GM23338 (cell line): ENCODE measurements around the gene TRAIP. TPM values are rescaled to one million over a fixed set of nuclear protein-coding genes. Genes with fewer than 3 reads are reported as not detected.

Experiments
- ATAC-seq: fragments of 200-7000 bp; cut with Tn5 transposase; 3 replicates; pipeline ENCODE4 v1.9.1; 2020
- DNase-seq: peaks from one replicate; pipeline ENCODE4 v3.0.0-alpha.2; 2015; ENCODE audit warnings: low spot score
- H2AFZ ChIP-seq: fragments of 200-600 bp; sonication (generic); 2 replicates; pipeline ENCODE4 v1.8.0; 2016; ENCODE audit warnings: antibody characterized with exemption, mild to moderate bottlenecking, moderate library complexity
- H3F3A ChIP-seq: fragments of 200-600 bp; sonication (generic); replicated peaks from 2 replicates; pipeline ENCODE4 v1.8.0; 2017; ENCODE audit warnings: antibody characterized with exemption, mixed run types, low read depth
- H3K27ac ChIP-seq: fragments of 200-600 bp; sonication (generic); 2 replicates; pipeline ENCODE4 v1.6.1; 2016; ENCODE audit warnings: low read depth
- H3K27me3 ChIP-seq: fragments of 200-600 bp; sonication (generic); 2 replicates; pipeline ENCODE4 v1.8.0; 2016; ENCODE audit warnings: mild to moderate bottlenecking, mixed run types, moderate library complexity; ENCODE audit not compliant: insufficient read depth
- H3K36me3 ChIP-seq: fragments of 200-600 bp; sonication (generic); 2 replicates; pipeline ENCODE4 v1.8.0; 2016; ENCODE audit warnings: mild to moderate bottlenecking; ENCODE audit not compliant: insufficient read depth
- H3K4me1 ChIP-seq: fragments of 200-600 bp; sonication (generic); 2 replicates; pipeline ENCODE4 v1.8.0; 2016; ENCODE audit warnings: mild to moderate bottlenecking, moderate library complexity; ENCODE audit not compliant: insufficient read depth
- H3K4me2 ChIP-seq: fragments of 200-600 bp; sonication (generic); 2 replicates; pipeline ENCODE4 v1.7.1; 2017; ENCODE audit warnings: mixed run types
- H3K4me3 ChIP-seq: fragments of 200-600 bp; sonication (generic); 2 replicates; pipeline ENCODE4 v1.6.1; 2016; ENCODE audit warnings: mixed run types
- H3K79me2 ChIP-seq: fragments of 200-600 bp; sonication (generic); replicated peaks from 2 replicates; pipeline ENCODE4 v1.8.0; 2017; ENCODE audit warnings: mild to moderate bottlenecking; ENCODE audit not compliant: insufficient read depth
- H3K9me2 ChIP-seq: fragments of 200-600 bp; sonication (generic); 2 replicates; pipeline ENCODE4 v1.8.0; 2017; ENCODE audit not compliant: insufficient read depth
- H4K20me1 ChIP-seq: fragments of 200-600 bp; sonication (generic); replicated peaks from 2 replicates; pipeline ENCODE4 v1.8.0; 2017; ENCODE audit warnings: mild to moderate bottlenecking; ENCODE audit not compliant: insufficient read depth
- H3K27ac Mint-ChIP-seq: 2 replicates; pipeline ENCODE4 v1.8.0; 2020; ENCODE audit warnings: inconsistent platforms, mild to moderate bottlenecking, moderate library complexity, mixed read lengths
- H3K27me3 Mint-ChIP-seq: 3 replicates; pipeline ENCODE4 v1.8.0; 2022; ENCODE audit warnings: low read depth, mild to moderate bottlenecking, moderate library complexity, mixed read lengths, inconsistent platforms; ENCODE audit not compliant: insufficient read depth, poor library complexity
- H3K36me3 Mint-ChIP-seq: 3 replicates; pipeline ENCODE4 v1.8.0; 2021; ENCODE audit warnings: low read depth, mild to moderate bottlenecking, inconsistent platforms, moderate library complexity, mixed read lengths
- H3K4me1 Mint-ChIP-seq: 3 replicates; pipeline ENCODE4 v1.8.0; 2020; ENCODE audit warnings: mild to moderate bottlenecking, inconsistent platforms, mixed read lengths
- H3K4me3 Mint-ChIP-seq: 3 replicates; pipeline ENCODE4 v1.8.0; 2021; ENCODE audit warnings: moderate library complexity, mild to moderate bottlenecking, inconsistent platforms, mixed read lengths
- H3K9me3 Mint-ChIP-seq: 3 replicates; pipeline ENCODE4 v1.8.0; 2020; ENCODE audit warnings: moderate library complexity, mild to moderate bottlenecking, inconsistent platforms, mixed read lengths
- CREB1 ChIP-seq: fragments of 250-450 bp; sonication (Bioruptor Pico); IDR thresholded peaks from 2 replicates; pipeline ENCODE4 v1.5.0; 2020; ENCODE audit warnings: low read depth, mild to moderate bottlenecking, moderate library complexity
- EZH2 ChIP-seq: fragments of 200-600 bp; sonication (generic); IDR thresholded peaks from one replicate; pipeline ENCODE4 v1.8.0; 2017; ENCODE audit warnings: antibody characterized with exemption, mild to moderate bottlenecking, low read depth; ENCODE audit not compliant: unreplicated experiment
- EZH2phosphoT487 ChIP-seq: fragments of 200-600 bp; sonication (generic); IDR thresholded peaks from one replicate; pipeline ENCODE4 v1.8.1; 2018; ENCODE audit warnings: antibody characterized with exemption; ENCODE audit not compliant: unreplicated experiment
- JUNB ChIP-seq: IDR thresholded peaks from one replicate; pipeline ENCODE4 v1.6.1; 2016; ENCODE audit warnings: antibody characterized with exemption; ENCODE audit not compliant: unreplicated experiment
- POLR2AphosphoS5 ChIP-seq: IDR thresholded peaks from 2 replicates; pipeline ENCODE4 v1.6.1; 2016; ENCODE audit warnings: antibody characterized with exemption, low read depth
- STAT1 ChIP-seq: IDR thresholded peaks from one replicate; pipeline ENCODE4 v1.6.1; 2016; ENCODE audit warnings: antibody characterized with exemption; ENCODE audit not compliant: unreplicated experiment
- ZNF331 ChIP-seq: fragments of 250-450 bp; sonication (Bioruptor Pico); IDR thresholded peaks from 2 replicates; pipeline ENCODE4 v1.5.0; 2020; ENCODE audit warnings: low read depth, mild to moderate bottlenecking, moderate library complexity
- polyA plus RNA-seq: library from polyadenylated mRNA; unstranded; fragments of >200 nt; fragmentation: Nextera tagmentation; extraction: Ambion mirVana; gene quantifications from 2 replicates; pipeline ENCODE4 v1.2.1, GENCODE V29; 2016
- total RNA-seq: library from RNA; depleted of rRNA; stranded (reverse); fragments of >200 nt; shearing (Covaris generic); gene quantifications from 2 replicates; pipeline ENCODE4 v1.2.3, GENCODE V29; 2014
- TF ChIP-seq, protein P1 (sequence below): fragments of 250-450 bp; sonication (Bioruptor Pico); IDR thresholded peaks from 2 replicates; pipeline ENCODE4 v1.5.0; 2020; ENCODE audit warnings: mild to moderate bottlenecking, moderate library complexity

The TRAIP gene
- total and polyA plus RNA-seq, 2 experiments from 2014 or later: 15.3 to 16.6 TPM

DNA sequence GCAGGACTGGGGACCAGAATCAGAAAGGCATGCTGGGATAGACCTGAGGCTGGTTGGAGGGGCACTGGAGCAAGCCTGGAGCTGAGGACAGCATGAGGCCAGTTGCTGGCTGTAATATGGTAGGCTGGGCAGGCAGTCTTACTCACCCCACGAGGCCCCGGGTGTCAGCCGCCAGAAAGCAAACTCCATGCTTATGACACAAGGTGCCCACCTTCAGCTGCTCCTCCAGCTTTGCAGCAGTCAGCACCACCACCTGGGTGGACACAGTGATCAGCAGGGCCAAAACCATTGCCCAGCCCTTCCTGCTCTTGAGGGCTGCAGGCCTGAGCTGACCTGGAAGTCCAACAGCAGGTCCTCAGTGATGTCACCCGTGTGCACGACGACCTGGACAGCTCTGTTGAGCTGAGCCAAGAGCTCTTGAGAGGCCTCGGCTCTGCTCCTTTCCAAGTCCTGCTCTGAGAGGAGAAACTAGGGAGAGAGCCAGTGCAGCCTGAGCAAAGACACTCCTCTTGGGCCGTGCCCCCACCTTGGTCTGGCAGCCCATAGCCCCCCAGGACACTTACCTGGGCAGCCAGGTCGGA lies 43.4 kb downstream of the TRAIP start:
- Histone ChIP-seq H3K9me2 (no peaks in the 10 kb centered on the region), H3K4me2 (no peak overlapping the region), H3K4me1 (no peaks in the 10 kb centered on the region), H3K79me2 (no peaks in the 10 kb centered on the region), H3K27me3 (no peaks in the 10 kb centered on the region), H3K4me3 (no peak overlapping the region), H3K36me3 (no peaks in the 10 kb centered on the region), H3K27ac (no peak overlapping the region), H4K20me1 (no peaks in the 10 kb centered on the region), H3F3A (no peaks in the 10 kb centered on the region), H2AFZ (no peak overlapping the region)
- no peak for DNase-seq
- ATAC-seq: no peak
- TF ChIP-seq CREB1 (CRISPR knock-in tag) (no peak), ZNF331 (no peak), EZH2 (no peak), STAT1 (no peak), POLR2AphosphoS5 (no peak), EZH2phosphoT487 (no peak), JUNB (no peak)
- TF ChIP-seq, protein P1, sequence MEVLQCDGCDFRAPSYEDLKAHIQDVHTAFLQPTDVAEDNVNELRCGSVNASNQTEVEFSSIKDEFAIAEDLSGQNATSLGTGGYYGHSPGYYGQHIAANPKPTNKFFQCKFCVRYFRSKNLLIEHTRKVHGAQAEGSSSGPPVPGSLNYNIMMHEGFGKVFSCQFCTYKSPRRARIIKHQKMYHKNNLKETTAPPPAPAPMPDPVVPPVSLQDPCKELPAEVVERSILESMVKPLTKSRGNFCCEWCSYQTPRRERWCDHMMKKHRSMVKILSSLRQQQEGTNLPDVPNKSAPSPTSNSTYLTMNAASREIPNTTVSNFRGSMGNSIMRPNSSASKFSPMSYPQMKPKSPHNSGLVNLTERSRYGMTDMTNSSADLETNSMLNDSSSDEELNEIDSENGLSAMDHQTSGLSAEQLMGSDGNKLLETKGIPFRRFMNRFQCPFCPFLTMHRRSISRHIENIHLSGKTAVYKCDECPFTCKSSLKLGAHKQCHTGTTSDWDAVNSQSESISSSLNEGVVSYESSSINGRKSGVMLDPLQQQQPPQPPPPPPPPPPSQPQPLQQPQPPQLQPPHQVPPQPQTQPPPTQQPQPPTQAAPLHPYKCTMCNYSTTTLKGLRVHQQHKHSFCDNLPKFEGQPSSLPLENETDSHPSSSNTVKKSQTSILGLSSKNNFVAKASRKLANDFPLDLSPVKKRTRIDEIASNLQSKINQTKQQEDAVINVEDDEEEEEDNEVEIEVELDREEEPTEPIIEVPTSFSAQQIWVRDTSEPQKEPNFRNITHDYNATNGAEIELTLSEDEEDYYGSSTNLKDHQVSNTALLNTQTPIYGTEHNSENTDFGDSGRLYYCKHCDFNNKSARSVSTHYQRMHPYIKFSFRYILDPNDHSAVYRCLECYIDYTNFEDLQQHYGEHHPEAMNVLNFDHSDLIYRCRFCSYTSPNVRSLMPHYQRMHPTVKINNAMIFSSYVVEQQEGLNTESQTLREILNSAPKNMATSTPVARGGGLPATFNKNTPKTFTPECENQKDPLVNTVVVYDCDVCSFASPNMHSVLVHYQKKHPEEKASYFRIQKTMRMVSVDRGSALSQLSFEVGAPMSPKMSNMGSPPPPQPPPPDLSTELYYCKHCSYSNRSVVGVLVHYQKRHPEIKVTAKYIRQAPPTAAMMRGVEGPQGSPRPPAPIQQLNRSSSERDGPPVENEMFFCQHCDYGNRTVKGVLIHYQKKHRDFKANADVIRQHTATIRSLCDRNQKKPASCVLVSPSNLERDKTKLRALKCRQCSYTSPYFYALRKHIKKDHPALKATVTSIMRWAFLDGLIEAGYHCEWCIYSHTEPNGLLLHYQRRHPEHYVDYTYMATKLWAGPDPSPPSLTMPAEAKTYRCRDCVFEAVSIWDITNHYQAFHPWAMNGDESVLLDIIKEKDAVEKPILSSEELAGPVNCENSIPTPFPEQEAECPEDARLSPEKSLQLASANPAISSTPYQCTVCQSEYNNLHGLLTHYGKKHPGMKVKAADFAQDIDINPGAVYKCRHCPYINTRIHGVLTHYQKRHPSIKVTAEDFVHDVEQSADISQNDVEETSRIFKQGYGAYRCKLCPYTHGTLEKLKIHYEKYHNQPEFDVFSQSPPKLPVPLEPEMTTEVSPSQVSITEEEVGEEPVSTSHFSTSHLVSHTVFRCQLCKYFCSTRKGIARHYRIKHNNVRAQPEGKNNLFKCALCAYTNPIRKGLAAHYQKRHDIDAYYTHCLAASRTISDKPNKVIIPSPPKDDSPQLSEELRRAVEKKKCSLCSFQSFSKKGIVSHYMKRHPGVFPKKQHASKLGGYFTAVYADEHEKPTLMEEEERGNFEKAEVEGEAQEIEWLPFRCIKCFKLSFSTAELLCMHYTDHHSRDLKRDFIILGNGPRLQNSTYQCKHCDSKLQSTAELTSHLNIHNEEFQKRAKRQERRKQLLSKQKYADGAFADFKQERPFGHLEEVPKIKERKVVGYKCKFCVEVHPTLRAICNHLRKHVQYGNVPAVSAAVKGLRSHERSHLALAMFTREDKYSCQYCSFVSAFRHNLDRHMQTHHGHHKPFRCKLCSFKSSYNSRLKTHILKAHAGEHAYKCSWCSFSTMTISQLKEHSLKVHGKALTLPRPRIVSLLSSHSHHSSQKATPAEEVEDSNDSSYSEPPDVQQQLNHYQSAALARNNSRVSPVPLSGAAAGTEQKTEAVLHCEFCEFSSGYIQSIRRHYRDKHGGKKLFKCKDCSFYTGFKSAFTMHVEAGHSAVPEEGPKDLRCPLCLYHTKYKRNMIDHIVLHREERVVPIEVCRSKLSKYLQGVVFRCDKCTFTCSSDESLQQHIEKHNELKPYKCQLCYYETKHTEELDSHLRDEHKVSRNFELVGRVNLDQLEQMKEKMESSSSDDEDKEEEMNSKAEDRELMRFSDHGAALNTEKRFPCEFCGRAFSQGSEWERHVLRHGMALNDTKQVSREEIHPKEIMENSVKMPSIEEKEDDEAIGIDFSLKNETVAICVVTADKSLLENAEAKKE: no peak
- H3K36me3 Mint-ChIP-seq: no peaks in the 10 kb centered on the region
- H3K4me1 Mint-ChIP-seq: no peaks in the 10 kb centered on the region; the same call in 2 of the 3 replicates
- H3K9me3 Mint-ChIP-seq: no peaks in the 10 kb centered on the region
- no peak overlapping the region for H3K4me3 Mint-ChIP-seq
- no peak overlapping the region for H3K27ac Mint-ChIP-seq
- peaks cover 6% of the 10 kb centered on the region for H3K27me3 Mint-ChIP-seq
